Peyer's patch (tissue), 4 donors: ENCODE data around the gene CDH23. TPM values are rescaled to one million over a fixed set of nuclear protein-coding genes. Genes with fewer than 3 reads are reported as not detected.

Experiments
- DNase-seq, 3 donors: peaks; one replicate each; pipeline ENCODE4 v3.0.0-alpha.2; 2017 to 2019
- H3K27ac ChIP-seq, 4 donors: fragments of 200-600 bp; sonication (generic); one replicate each; pipeline ENCODE4 v1.5.1; 2016 to 2019
- H3K27me3 ChIP-seq, 2 donors: fragments of 200-600 bp; sonication (generic); one replicate each; pipeline ENCODE4 v1.5.1; 2019
- H3K36me3 ChIP-seq, 3 donors: fragments of 200-600 bp; sonication (generic); one replicate each; pipeline ENCODE4 v1.5.1; 2016 to 2019
- H3K4me1 ChIP-seq, 4 donors: fragments of 200-600 bp; sonication (generic); one replicate each; pipeline ENCODE4 v1.5.1; 2016 to 2019
- H3K4me3 ChIP-seq, 4 donors: fragments of 200-600 bp; sonication (generic); 1 replicate in 3 of 4; 2 replicates in 1 of 4; pipeline ENCODE4 v1.5.1; 2016 to 2019; ENCODE audit warnings: mild to moderate bottlenecking in 1 of 4
- H3K9me3 ChIP-seq, 4 donors: fragments of 200-600 bp; sonication (generic); one replicate each; pipeline ENCODE4 v1.5.1; 2016 to 2019; ENCODE audit warnings: mild to moderate bottlenecking in 1 of 4
- CTCF ChIP-seq, 6 experiments: fragments of 450-650 bp in 4 of 6; fragments of 200-600 bp in 2 of 6; sonication (generic) in 1 of 6; IDR thresholded peaks; one replicate each; pipeline ENCODE4 v1.5.1; 2017 to 2019; ENCODE audit warnings: antibody characterized with exemption in 6 of 6, mild to moderate bottlenecking in 3 of 6, moderate library complexity in 1 of 6
- POLR2A ChIP-seq, 2 donors: fragments of 450-650 bp; IDR thresholded peaks; one replicate each; pipeline ENCODE4 v1.5.1; 2017; ENCODE audit warnings: antibody characterized with exemption in 2 of 2, mild to moderate bottlenecking in 2 of 2, moderate library complexity in 2 of 2
- total RNA-seq, 4 donors: library from RNA; depleted of rRNA; stranded (reverse); fragments of >200 nt; gene quantifications; one replicate each; pipeline ENCODE4 v1.1.0, GENCODE V29; 2016

Gene CDH23
- total RNA-seq, 4 donors from 2014 or later = 3.2 to 9.9 (median 5.4) TPM

- no peak overlapping the region for H3K27ac ChIP-seq
- TF ChIP-seq CTCF (IDR thresholded peaks at IDR 0.05) (no peak), POLR2A (IDR thresholded peaks at IDR 0.05) (no peak)
- H3K9me3 ChIP-seq = no peaks in the 10 kb centered on the region
- H3K36me3 ChIP-seq = no peaks in the 10 kb centered on the region
- H3K4me1 ChIP-seq = peaks cover 0 to 19% (median 2%) of the 10 kb centered on the region in 4 donors
- H3K27me3 ChIP-seq = no peaks in the 10 kb centered on the region
- DNase-seq = no peak
- H3K4me3 ChIP-seq = no peak overlapping the region
These were observed 235.6 kb downstream of the CDH23 start for GRCh38 chr10:71632200-71632820.

DNA sequence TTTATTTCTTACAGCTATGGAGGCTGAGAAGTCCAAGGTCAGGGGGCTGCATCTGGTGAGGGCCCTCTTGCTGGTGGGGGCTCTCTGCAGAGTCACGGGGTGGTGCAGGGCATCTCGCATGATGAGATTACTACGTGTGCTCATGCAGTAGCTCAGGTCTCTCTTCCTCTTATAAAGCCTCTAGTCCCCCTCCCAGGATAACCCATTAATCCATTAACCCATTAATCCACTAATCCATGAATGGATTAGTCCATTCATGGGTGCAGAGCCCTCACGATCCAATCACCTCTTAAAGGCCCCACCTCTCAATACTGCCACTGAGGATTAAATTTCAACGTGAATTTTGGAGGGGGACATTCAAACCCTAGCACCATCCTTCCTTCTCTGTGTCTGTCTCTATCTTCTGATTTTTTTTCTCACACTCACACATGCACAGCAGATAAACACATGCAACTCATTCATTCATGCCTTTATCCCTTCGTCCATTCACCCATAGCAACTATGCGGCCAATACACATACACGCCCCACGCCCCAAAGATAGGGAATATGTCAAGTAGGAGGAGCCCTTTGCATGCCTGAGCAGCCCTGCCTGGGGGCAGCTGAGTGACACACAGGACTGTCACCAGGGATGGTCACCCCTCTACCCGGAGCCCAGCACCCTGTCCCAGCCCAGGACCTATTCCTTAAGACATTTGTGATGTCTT is 236.3 kb downstream of the CDH23 start:
- DNase-seq = no peak
- no peak for TF ChIP-seq CTCF (IDR thresholded peaks at IDR 0.05)
- no peak for TF ChIP-seq POLR2A (IDR thresholded peaks at IDR 0.05)
- H3K4me3 ChIP-seq = no peak overlapping the region
- H3K4me1 ChIP-seq = peaks cover 0 to 26% (median 2%) of the 10 kb centered on the region in 4 donors
- no peaks in the 10 kb centered on the region for H3K9me3 ChIP-seq
- H3K27me3 ChIP-seq = no peaks in the 10 kb centered on the region
- H3K36me3 ChIP-seq = no peaks in the 10 kb centered on the region
- H3K27ac ChIP-seq = no peak overlapping the region

GRCh38 chr10:71633920-71634319 is 237.2 kb downstream of the CDH23 start:
- H3K4me3 ChIP-seq = no peak overlapping the region
- no peak for TF ChIP-seq POLR2A (IDR thresholded peaks at IDR 0.05)
- no peak for TF ChIP-seq CTCF (IDR thresholded peaks at IDR 0.05)
- peak overlapping the region in 1 of 4 donors; percentile 69 for H3K27ac ChIP-seq
- no peak for DNase-seq
- no peaks in the 10 kb centered on the region for H3K27me3 ChIP-seq
- no peaks in the 10 kb centered on the region for H3K9me3 ChIP-seq
- peaks cover 0 to 32% (median 2%) of the 10 kb centered on the region in 4 donors for H3K4me1 ChIP-seq
- H3K36me3 ChIP-seq = no peaks in the 10 kb centered on the region

- H3K36me3 ChIP-seq = no peaks in the 10 kb centered on the region
- H3K27ac ChIP-seq = peak overlapping the region in 3 of 4 donors; percentile 28 to 83 (median 69)
- no peaks in the 10 kb centered on the region for H3K27me3 ChIP-seq
- no peaks in the 10 kb centered on the region for H3K9me3 ChIP-seq
- DNase-seq = peak in 2 of 3 donors; percentile 76 to 82
- TF ChIP-seq CTCF (IDR thresholded peaks at IDR 0.05) (no peak), POLR2A (IDR thresholded peaks at IDR 0.05) (no peak)
- peaks cover 0 to 40% (median 4%) of the 10 kb centered on the region in 4 donors for H3K4me1 ChIP-seq
- no peak overlapping the region for H3K4me3 ChIP-seq
These were observed 237.9 kb downstream of the CDH23 start for GRCh38 chr10:71634531-71635164.

GRCh38 chr10:71635251-71635866 is 238.6 kb downstream of the CDH23 start:
- H3K27me3 ChIP-seq = no peaks in the 10 kb centered on the region
- H3K9me3 ChIP-seq = no peaks in the 10 kb centered on the region
- H3K27ac ChIP-seq = peak overlapping the region in 3 of 4 donors; percentile 28 to 83 (median 69)
- H3K36me3 ChIP-seq = no peaks in the 10 kb centered on the region
- TF ChIP-seq CTCF (IDR thresholded peaks at IDR 0.05) (no peak), POLR2A (IDR thresholded peaks at IDR 0.05) (peak in 1 of 2 donors; percentile 11)
- no peak overlapping the region for H3K4me3 ChIP-seq
- H3K4me1 ChIP-seq = peaks cover 0 to 45% (median 6%) of the 10 kb centered on the region in 4 donors
- DNase-seq = no peak
